Activated T-helper 1 cell treated with anti-CD3 and anti-CD28 coated beads, Interleukin-2, amount 50 U/mL, for 16 hours (primary cell): Measurements from ENCODE around the gene PPBP.
"Not testable (repeated sequence)": the region's sequence is repeated elsewhere in the genome, so short reads cannot be mapped to it uniquely, and the experiment has no call there.

Experiments used
- DNase-seq, 2 donors: peaks; one replicate each; pipeline ENCODE4 v3.0.0-alpha.2; 2020; ENCODE audit warnings: low read depth in 1 of 2, low spot score in 1 of 2

PPBP gene

GRCh38 chr4:73998040-73999011 lies 10.3 kb upstream of the PPBP start, which contains the start of gene CXCL5:
TSS of gene CXCL5 (minus strand) at chr4:73998677. CDS start at chr4:73998581, 96 bp downstream.
- no peak for DNase-seq

GRCh38 chr4:73992050-73992449 lies 4.1 kb upstream of the PPBP start:
- no peak for DNase-seq

- DNase-seq = no peak
Observed at GRCh38 chr4:73991742-73992000, 3.7 kb upstream of the PPBP start.

DNA sequence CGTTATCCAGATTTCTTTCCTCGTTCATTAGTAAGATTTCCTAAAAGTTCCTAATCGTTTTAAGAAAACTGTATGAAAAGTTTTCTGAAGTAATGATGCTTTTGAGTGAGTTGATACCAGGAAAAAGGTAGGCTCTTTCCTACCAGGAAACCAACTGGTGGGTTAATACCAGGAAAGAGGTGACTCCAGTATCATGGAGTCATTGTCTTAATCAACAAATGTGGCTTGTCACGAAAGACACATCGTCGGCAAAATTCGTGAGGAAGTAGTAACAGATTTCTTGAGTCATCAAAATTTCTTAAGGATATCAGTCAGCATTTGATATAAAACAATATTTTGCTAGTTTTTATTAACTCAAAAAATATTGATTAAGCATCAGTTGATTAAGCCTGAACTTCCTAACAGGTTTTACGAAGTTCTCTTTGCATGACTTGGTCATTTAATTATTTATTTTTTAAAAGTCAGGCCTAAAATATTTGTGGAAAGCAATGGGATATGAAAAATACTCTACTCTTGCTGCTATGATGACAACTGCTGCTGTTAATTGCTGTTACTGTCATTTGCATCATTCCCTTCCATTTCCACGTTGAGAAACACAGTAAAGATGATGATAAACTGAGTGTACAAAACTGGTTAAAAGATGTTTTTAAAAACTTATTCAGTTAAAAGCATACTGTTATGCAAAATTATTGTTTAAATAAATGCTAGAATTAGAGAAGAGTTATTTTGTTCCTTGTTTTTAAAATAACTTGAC lies 3.2 kb upstream of the PPBP start:
- no peak for DNase-seq

DNA sequence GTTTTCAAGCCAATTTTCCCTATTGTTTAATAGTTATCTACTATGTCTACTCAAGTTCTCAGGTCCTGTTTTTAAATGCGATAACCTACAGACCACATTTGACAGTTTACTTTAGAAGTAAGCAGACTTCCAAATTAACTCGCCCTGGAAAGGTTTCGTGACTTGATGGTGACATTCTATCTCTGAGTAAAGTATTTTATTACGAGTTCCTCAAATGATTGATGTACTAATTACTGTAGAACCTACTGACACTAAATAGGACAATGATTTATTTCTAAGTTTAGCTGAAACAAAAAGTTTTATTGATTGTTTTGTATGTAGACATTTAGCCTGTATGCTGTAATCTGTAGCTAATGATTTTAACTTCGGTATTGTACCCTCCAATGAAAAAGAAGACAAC lies 1.9 kb upstream of the PPBP start:
- DNase-seq = no peak

DNA sequence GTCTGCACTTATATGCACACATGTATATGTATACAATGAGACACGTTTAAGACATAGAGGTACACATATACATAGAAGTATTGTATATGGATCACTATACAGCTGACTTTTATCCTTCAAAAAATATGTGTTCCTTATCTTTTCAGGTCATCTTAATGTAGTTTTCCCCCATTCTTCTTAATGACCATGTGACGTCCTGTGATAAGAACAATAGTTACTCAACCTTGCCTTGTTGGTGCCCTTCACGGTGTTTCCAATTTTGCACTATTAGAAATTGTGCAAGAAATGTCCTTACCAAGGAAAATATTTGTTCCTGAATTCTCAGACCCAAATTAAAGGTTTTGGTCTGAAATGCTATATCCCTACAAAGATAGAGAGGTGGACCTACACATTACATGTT lies 1.0 kb upstream of the PPBP start:
- no peak for DNase-seq

- DNase-seq = no peak
Observed at GRCh38 chr4:73985528-73985852, 2.5 kb downstream of the PPBP start.

DNA sequence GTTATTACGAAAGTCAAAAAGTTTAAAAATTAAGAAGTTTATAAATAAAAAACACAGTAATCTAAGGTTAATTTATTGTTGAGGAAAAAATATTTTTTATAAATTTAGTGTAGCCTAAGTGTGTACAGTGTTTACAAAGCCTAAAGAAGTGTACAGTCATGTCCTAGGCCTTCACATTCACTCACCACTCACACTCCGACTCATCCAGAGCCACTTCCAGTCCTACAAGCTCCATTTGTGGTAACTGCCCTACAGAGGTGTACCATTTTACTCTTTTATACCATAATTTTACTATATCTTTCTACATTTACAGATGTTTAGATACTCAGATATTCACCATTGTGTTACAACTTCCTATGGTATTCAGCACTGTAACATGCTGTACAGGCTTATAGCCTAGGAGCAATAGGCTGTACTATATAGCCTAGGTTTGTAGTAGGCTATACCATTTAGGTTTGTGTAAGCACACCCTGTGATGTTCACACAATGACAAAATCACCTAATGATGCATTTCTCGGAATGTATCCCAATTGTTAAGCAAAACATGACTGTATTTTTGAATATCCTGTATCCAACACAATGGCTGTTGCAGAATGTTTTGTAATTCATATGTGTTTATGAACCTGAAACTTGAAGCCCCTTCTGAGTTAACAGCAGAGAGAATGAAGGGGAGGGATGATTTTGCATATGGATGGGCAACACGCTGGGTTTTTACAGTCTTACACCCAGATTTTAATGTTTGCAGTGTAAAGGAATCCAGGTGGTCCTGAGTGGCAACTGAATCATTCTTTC lies 3.1 kb downstream of the PPBP start:
- DNase-seq = no peak

GRCh38 chr4:73981175-73981574 lies 6.8 kb downstream of the PPBP start:
- DNase-seq = not testable (repeated sequence)

GRCh38 chr4:73979407-73979957 lies 8.5 kb downstream of the PPBP start:
- no peak for DNase-seq

- DNase-seq = no peak
Observed at GRCh38 chr4:73978886-73979285, 9.1 kb downstream of the PPBP start.

- DNase-seq = no peak
Observed at GRCh38 chr4:73976716-73977115, 11.3 kb downstream of the PPBP start.

DNA sequence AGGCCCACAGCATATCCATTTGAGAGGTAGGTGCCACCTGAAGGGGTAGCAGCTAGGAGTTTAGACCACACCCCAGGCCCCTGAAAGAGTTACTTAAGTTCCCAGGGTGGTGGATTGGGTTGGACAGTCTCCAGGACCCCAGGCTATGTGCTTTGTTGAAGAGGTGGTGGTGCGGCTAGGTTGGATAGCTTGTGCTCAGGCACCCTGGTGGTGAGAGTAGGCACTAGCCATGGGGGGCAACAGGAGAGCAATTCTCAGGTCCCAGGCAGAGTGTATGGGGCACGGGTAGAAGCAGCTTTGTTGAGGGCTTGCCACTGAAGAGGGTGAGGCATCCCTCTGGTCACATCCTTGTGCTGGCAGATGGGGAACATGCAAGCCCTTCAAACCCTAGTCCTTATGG lies 11.8 kb downstream of the PPBP start:
- no peak for DNase-seq

DNA sequence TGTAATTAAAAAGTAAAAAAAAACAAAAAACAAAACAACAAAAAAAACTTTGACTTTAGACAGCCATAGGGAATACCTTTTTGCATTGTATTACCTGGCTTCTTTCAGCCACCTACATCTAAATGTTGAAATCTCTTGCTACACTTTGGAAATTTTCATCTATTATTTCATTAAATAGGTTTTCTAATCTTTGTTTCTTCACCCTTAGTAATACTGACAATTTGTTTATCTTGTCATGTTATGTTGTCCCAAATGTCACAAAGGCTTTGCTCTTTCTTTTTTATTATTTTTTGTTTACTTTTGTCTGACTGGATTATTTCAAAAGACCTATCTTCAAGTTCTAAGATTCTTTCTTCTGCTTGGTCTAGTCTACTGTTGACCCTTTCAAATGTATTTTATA lies 13.6 kb downstream of the PPBP start:
- DNase-seq = no peak

DNA sequence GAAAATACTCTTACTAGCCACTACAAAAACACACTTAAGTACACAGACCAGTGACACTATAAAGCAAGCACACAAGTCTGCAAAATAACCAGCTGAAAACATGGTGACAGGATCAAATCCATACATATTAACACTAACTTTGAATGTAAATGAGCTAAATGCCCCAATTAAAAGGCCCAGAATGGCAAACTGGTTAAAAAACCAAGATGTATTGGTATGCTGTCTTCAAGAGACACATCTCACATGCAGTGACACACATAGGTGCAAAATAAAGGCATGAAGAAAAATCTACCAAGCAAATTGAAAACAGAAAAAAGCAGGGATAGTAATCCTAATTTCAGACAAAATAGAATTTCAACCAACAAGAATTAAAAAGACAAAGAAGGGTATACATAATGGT lies 17.0 kb downstream of the PPBP start:
- DNase-seq = no peak

DNA sequence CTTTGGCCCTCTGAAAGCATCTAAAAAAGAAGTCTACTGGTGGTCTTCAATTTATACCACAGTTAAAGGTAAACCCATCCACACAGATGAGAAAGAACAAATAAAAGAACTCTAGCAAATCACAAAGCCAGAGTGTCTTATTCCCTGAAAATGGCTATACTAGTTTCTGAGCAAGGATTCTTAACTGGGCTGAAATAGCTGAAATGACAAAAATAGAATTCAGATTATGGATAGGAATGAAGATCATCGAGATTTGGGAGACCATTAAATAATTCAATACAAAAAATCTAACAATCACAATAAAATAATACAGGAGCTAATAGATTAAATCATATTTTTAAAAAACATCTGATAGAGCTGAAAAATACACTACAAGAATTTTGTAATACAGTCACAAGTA lies 18.0 kb downstream of the PPBP start:
- no peak for DNase-seq

DNA sequence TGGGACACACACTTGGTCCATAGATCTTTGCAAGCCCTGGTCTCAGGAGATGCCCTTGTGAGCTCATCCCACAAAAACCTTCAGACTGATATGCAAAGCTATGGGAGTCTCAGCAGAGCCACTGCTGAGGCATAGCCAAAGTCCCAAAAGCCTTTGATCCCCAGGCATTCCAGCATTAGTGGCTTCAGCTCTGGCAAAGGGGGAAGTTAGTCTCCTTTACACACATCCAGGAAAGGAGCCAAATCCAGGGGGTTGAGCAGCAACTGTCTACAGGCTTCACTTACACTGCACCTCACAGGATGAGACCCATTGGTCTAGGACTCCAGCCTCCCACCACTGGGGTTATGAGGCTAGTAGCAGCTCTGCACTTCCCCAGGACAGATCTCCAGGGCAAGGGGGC lies 20.1 kb downstream of the PPBP start:
- DNase-seq = no peak

GRCh38 chr4:73964862-73965611 lies 23.0 kb downstream of the PPBP start:
- no peak for DNase-seq

- no peak for DNase-seq
Observed at GRCh38 chr4:73962724-73963123, 25.3 kb downstream of the PPBP start.

GRCh38 chr4:73959041-73959440 lies 28.9 kb downstream of the PPBP start:
- DNase-seq = not testable (repeated sequence)

DNA sequence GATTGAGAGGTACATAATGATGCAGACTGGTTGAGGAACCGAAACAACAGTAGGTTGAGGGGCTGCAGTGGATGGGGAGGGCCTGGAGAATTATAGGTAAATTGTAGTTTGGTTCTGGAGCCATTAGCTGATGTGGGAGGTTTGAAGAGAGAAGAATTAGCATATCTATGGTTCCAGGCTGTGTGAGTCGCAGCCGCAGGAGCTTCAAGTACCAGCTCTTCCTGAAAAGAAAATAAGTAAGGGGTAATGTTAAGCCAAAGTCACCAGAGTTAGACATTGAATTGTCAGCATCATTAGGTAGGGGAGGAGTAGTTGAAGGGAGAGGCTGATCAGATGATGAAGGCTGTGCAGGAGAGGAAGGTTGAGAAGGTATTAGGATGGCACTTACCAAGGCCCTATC lies 35.6 kb downstream of the PPBP start:
- no peak for DNase-seq
